ENCODE results near the gene IPO9.

Gene IPO9

DNA sequence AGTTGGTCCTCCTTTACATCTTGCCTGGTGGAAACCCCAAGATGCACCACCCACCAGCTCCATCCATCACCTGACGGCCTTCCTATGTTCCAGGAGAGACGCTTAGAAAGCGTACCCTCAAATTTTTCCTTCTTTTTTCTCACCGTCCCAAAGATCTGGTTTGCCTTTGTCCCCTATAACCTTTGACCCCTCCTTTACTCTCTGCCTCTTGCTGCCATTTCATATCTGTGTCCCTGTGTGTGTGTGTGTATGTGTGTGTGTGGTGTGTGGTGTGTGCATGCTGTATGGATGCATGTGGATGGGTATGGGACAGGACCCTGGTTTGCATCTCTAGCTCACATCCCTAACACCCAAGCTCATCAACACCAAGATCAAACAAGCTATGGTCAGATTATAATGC is 22.2 kb upstream of the IPO9 start:
- no peaks in the 10 kb centered on the region for H3K4me1 ChIP-seq (ENCODE audit: insufficient read depth, low read length, severe bottlenecking)
- H3K36me3 ChIP-seq (ENCODE audit: insufficient read depth, low read length) = no peaks in the 10 kb centered on the region

DNA sequence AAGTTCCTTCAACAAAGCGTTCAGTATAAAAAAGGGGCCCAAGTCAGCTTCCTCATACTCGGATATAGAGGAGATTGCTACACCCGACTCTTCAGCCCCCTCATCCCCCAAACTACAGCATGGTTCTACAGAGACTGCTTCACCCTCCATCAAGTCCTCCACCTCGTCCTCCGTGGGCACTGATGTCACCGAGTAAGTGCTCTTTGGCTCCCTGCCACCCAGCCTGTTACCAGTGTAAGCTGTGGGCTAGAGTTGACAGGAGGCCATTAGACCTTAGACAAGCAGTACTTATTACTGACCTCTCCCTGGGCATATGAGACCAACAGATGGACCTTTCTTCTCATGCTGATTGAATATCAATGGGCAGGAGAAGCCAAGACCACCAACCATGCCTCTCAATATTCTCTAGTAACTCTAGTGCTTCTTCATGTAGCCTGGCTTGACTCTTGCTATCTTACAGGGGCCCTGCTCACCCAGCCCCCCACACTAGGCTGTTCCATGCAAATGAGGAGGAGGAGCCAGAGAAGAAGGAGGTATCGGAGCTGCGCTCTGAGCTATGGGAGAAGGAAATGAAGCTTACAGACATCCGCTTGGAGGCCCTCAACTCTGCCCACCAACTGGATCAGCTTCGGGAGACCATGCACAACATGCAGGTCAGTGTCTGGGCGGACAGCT is 20.9 kb upstream of the IPO9 start:
- no peaks in the 10 kb centered on the region for H3K79me2 ChIP-seq (ENCODE audit: insufficient read depth, low read length)
- no peaks in the 10 kb centered on the region for H3K4me1 ChIP-seq (ENCODE audit: insufficient read depth, low read length, severe bottlenecking)

More for the DNA sequence above, 22.2 kb upstream of the IPO9 start:
- Histone ChIP-seq H3K27me3 (ENCODE audit: insufficient read depth, low read length) (peaks cover 3% of the 10 kb centered on the region; the same call in 1 of the 2 replicates), H3K27ac (ENCODE audit: low read depth, low read length, poor library complexity, severe bottlenecking) (no peak overlapping the region), H3K4me2 (ENCODE audit: low read length) (no peak overlapping the region), H3K9me2 (ENCODE audit: low read depth, low read length) (no peaks in the 10 kb centered on the region), H3K79me2 (ENCODE audit: insufficient read depth, low read length) (no peaks in the 10 kb centered on the region), H4K20me1 (ENCODE audit: insufficient read depth, low read length) (no peaks in the 10 kb centered on the region), H2AFZ (ENCODE audit: low read length) (no peak overlapping the region), H3K9ac (ENCODE audit: low read length) (no peak overlapping the region), H3K9me3 (ENCODE audit: low read length) (no peaks in the 10 kb centered on the region), H3F3A (ENCODE audit: insufficient read depth, low read length) (no peaks in the 10 kb centered on the region), H3K4me3 (ENCODE audit: low read depth, low read length, poor library complexity, severe bottlenecking) (no peak overlapping the region)
- TF ChIP-seq, protein P1, sequence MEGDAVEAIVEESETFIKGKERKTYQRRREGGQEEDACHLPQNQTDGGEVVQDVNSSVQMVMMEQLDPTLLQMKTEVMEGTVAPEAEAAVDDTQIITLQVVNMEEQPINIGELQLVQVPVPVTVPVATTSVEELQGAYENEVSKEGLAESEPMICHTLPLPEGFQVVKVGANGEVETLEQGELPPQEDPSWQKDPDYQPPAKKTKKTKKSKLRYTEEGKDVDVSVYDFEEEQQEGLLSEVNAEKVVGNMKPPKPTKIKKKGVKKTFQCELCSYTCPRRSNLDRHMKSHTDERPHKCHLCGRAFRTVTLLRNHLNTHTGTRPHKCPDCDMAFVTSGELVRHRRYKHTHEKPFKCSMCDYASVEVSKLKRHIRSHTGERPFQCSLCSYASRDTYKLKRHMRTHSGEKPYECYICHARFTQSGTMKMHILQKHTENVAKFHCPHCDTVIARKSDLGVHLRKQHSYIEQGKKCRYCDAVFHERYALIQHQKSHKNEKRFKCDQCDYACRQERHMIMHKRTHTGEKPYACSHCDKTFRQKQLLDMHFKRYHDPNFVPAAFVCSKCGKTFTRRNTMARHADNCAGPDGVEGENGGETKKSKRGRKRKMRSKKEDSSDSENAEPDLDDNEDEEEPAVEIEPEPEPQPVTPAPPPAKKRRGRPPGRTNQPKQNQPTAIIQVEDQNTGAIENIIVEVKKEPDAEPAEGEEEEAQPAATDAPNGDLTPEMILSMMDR (IDR thresholded peaks at IDR 0.05; ENCODE audit: low read length) = no peak
- TF ChIP-seq EZH2 (IDR thresholded peaks at IDR 0.05; ENCODE audit: borderline replicate concordance, low read length) = no peak

DNA sequence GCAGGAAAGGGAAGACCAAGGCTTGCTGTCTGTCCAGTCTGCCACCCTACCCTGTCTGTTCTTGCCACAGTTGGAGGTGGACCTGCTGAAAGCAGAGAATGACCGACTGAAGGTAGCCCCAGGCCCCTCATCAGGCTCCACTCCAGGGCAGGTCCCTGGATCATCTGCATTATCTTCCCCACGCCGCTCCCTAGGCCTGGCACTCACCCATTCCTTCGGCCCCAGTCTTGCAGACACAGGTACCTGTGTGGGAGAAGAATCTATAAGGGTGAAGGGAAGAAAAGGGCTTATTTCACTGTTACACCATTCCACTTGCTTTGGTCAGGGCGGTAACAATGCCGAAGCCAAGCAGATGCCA is 20.3 kb upstream of the IPO9 start:
- Histone ChIP-seq H4K20me1 (ENCODE audit: insufficient read depth, low read length) (no peaks in the 10 kb centered on the region), H2AFZ (ENCODE audit: low read length) (no peak overlapping the region), H3K4me1 (ENCODE audit: insufficient read depth, low read length, severe bottlenecking) (no peaks in the 10 kb centered on the region), H3K4me3 (ENCODE audit: low read depth, low read length, poor library complexity, severe bottlenecking) (no peak overlapping the region), H3K36me3 (ENCODE audit: insufficient read depth, low read length) (no peaks in the 10 kb centered on the region), H3K9ac (ENCODE audit: low read length) (no peak overlapping the region), H3K27me3 (ENCODE audit: insufficient read depth, low read length) (peaks cover 3% of the 10 kb centered on the region; the same call in 1 of the 2 replicates), H3K9me2 (ENCODE audit: low read depth, low read length) (no peaks in the 10 kb centered on the region), H3F3A (ENCODE audit: insufficient read depth, low read length) (no peaks in the 10 kb centered on the region), H3K27ac (ENCODE audit: low read depth, low read length, poor library complexity, severe bottlenecking) (no peak overlapping the region), H3K4me2 (ENCODE audit: low read length) (no peak overlapping the region), H3K79me2 (ENCODE audit: insufficient read depth, low read length) (no peaks in the 10 kb centered on the region), H3K9me3 (ENCODE audit: low read length) (no peaks in the 10 kb centered on the region)
- TF ChIP-seq, protein P1 (IDR thresholded peaks at IDR 0.05; ENCODE audit: low read length) = no peak
- TF ChIP-seq EZH2 (IDR thresholded peaks at IDR 0.05; ENCODE audit: borderline replicate concordance, low read length) = no peak

More for the DNA sequence above, 20.9 kb upstream of the IPO9 start:
- TF ChIP-seq, protein P1 (IDR thresholded peaks at IDR 0.05; ENCODE audit: low read length) = no peak
- no peak for TF ChIP-seq EZH2 (IDR thresholded peaks at IDR 0.05; ENCODE audit: borderline replicate concordance, low read length)
- Histone ChIP-seq H3K4me3 (ENCODE audit: low read depth, low read length, poor library complexity, severe bottlenecking) (no peak overlapping the region), H3K9me2 (ENCODE audit: low read depth, low read length) (no peaks in the 10 kb centered on the region), H3K9me3 (ENCODE audit: low read length) (no peaks in the 10 kb centered on the region), H2AFZ (ENCODE audit: low read length) (no peak overlapping the region), H3F3A (ENCODE audit: insufficient read depth, low read length) (no peaks in the 10 kb centered on the region), H3K27ac (ENCODE audit: low read depth, low read length, poor library complexity, severe bottlenecking) (no peak overlapping the region), H3K4me2 (ENCODE audit: low read length) (no peak overlapping the region), H3K27me3 (ENCODE audit: insufficient read depth, low read length) (peaks cover 3% of the 10 kb centered on the region; the same call in 1 of the 2 replicates), H3K9ac (ENCODE audit: low read length) (no peak overlapping the region), H4K20me1 (ENCODE audit: insufficient read depth, low read length) (no peaks in the 10 kb centered on the region), H3K36me3 (ENCODE audit: insufficient read depth, low read length) (no peaks in the 10 kb centered on the region)
